RWPE1 (cell line): ENCODE data around the gene SURF4.
A peak's percentile ranks its signal among the peaks of the same experiment; 100 is the strongest.
"Not testable (repeated sequence)": the region's sequence is repeated elsewhere in the genome, so short reads cannot be mapped to it uniquely, and the experiment has no call there.

Experiments
- CTCF ChIA-PET: fragments of 350-600 bp; sonication (Branson Sonifier 250); formaldehyde crosslinking; extraction: SDS; loops from one replicate; lab custom pipeline; 2021; lab: Yijun Ruan, JAX
- POLR2A ChIA-PET: fragments of 400-600 bp; formaldehyde crosslinking; extraction: SDS; loops from one replicate; lab custom pipeline; 2020; ENCODE audit warnings: antibody characterized with exemption; ENCODE audit not compliant: low non-redundant PET; lab: Yijun Ruan, JAX
- DNase-seq: peaks from one replicate; pipeline ENCODE4 v3.0.0; 2012; ENCODE audit warnings: low spot score
- H3K27ac ChIP-seq: fragments of 450-650 bp; 2 replicates; pipeline ENCODE4 v1.5.1; 2017
- CTCF ChIP-seq: fragments of 450-650 bp; conservative IDR thresholded peaks from 2 replicates; pipeline ENCODE4 v1.5.1; 2017; ENCODE audit warnings: low read depth, mild to moderate bottlenecking

SURF4 gene

GRCh38 chr9:133340256-133340655 lies 35.6 kb downstream of the SURF4 start:
- H3K27ac ChIP-seq: peak overlapping the region; percentile 21; the same call in 1 of the 2 replicates
- ChIA-PET CTCF (interaction anchor here (0.7 to 1.1 kb wide), 2 partner anchors 10 to 141 kb away, joined by 3 read pairs; no protein-coding TSS in a partner anchor), POLR2A (no interaction called here)
- no peak for TF ChIP-seq CTCF
- DNase-seq: no peak

GRCh38 chr9:133339641-133340040 lies 36.2 kb downstream of the SURF4 start:
- ChIA-PET CTCF (interaction anchor here (0.6 to 1.1 kb wide), 3 partner anchors 10 to 140 kb away, joined by 3 read pairs; no protein-coding TSS in a partner anchor), POLR2A (no interaction called here)
- DNase-seq: no peak
- TF ChIP-seq CTCF: no peak
- peak overlapping the region; percentile 21; the same call in 1 of the 2 replicates for H3K27ac ChIP-seq

GRCh38 chr9:133335924-133336811 lies 39.7 kb downstream of the SURF4 start, which contains the start of gene SURF6:
SURF6 (minus strand) TSS chr9:133336188; CDS start chr9:133336132, 56 bp downstream.
- H3K27ac ChIP-seq: peak within 1 kb of the TSS; percentile 76
- CTCF ChIA-PET: interaction anchor here (0.6 to 1.9 kb wide), 3 partner anchors 15 to 150 kb away, joined by 3 to 11 read pairs (median 3); no protein-coding TSS in a partner anchor

GRCh38 chr9:133334888-133335287 lies 41.0 kb downstream of the SURF4 start:
- H3K27ac ChIP-seq: peak overlapping the region; percentile 76
- ChIA-PET CTCF (interaction anchor here (0.6 to 1.9 kb wide), 3 partner anchors 60 to 149 kb away, joined by 3 to 11 read pairs (median 5); no protein-coding TSS in a partner anchor), POLR2A (interaction anchor here (0.6 to 1.2 kb wide), 4 partner anchors 8 to 80 kb away, joined by 3 to 10 read pairs (median 4); partner anchors contain the start of genes MED22 and RPL7A)
- not testable (repeated sequence) for DNase-seq

More at GRCh38 chr9:133335924-133336811, 39.7 kb downstream of the SURF4 start, which contains the start of gene SURF6:
- peak; percentile 90 for DNase-seq
- no peak for TF ChIP-seq CTCF
- POLR2A ChIA-PET: interaction anchor here (1.2 kb wide), 1 partner anchor 12 kb away, joined by 6 read pairs; the partner anchor contains the start of genes MED22 and RPL7A

GRCh38 chr9:133334161-133334560 lies 41.7 kb downstream of the SURF4 start:
- TF ChIP-seq CTCF: no peak
- POLR2A ChIA-PET: interaction anchor here (0.6 to 0.8 kb wide), 3 partner anchors 8 to 81 kb away, joined by 3 to 10 read pairs (median 3); partner anchors contain the start of genes MED22 and RPL7A
- DNase-seq: no peak
- peak overlapping the region; percentile 23 for H3K27ac ChIP-seq
- CTCF ChIA-PET: interaction anchor here (0.6 to 1.9 kb wide), 2 partner anchors 148 to 181 kb away, joined by 3 to 11 read pairs; no protein-coding TSS in a partner anchor

- no peak for TF ChIP-seq CTCF
- no peak for DNase-seq
- peak overlapping the region; percentile 23 for H3K27ac ChIP-seq
- ChIA-PET POLR2A (interaction anchor here (0.6 kb wide), 1 partner anchor 22 kb away, joined by 8 read pairs; no protein-coding TSS in a partner anchor), CTCF (interaction anchor here (0.6 kb wide), 2 partner anchors 55 to 181 kb away, joined by 3 to 5 read pairs; no protein-coding TSS in a partner anchor)
Observed at GRCh38 chr9:133333566-133333965, 42.3 kb downstream of the SURF4 start.
